ENCODE data around the gene KRT75.

DNA sequence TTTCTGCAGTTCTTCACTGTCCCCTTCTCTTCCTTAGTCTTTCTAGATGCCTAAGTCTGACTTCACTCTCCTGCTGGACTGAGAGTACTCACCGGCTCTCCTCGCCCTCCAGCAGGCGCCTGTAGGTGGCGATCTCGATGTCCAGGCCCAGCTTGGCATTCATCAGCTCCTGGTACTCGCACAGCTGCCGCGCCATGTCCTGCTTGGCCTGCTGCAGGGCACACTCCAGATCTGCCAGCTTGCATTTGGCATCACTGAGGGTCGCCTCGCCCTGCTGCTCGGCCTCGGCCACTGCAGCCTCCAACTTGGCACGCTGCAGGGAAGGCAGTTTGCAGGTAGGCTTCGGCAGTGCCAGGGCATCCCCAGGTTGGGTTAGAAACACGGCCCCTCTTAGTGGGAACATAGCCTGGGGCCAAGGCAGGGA lies 53.9 kb downstream of the KRT75 start:
- TF ChIP-seq POLR2A (IDR thresholded peaks at IDR 0.05), result no peak
- TF ChIP-seq CTCF (IDR thresholded peaks at IDR 0.05), result peak in 4 of 6 experiments; percentile 22 to 58 (median 48)
